ENCODE measurements around the gene GRM4. TPM values are rescaled to one million over a fixed set of nuclear protein-coding genes. Genes with fewer than 3 reads are reported as not detected.

Gene GRM4
- total RNA-seq, 1 experiment from 2014 or later, result not detected

DNA sequence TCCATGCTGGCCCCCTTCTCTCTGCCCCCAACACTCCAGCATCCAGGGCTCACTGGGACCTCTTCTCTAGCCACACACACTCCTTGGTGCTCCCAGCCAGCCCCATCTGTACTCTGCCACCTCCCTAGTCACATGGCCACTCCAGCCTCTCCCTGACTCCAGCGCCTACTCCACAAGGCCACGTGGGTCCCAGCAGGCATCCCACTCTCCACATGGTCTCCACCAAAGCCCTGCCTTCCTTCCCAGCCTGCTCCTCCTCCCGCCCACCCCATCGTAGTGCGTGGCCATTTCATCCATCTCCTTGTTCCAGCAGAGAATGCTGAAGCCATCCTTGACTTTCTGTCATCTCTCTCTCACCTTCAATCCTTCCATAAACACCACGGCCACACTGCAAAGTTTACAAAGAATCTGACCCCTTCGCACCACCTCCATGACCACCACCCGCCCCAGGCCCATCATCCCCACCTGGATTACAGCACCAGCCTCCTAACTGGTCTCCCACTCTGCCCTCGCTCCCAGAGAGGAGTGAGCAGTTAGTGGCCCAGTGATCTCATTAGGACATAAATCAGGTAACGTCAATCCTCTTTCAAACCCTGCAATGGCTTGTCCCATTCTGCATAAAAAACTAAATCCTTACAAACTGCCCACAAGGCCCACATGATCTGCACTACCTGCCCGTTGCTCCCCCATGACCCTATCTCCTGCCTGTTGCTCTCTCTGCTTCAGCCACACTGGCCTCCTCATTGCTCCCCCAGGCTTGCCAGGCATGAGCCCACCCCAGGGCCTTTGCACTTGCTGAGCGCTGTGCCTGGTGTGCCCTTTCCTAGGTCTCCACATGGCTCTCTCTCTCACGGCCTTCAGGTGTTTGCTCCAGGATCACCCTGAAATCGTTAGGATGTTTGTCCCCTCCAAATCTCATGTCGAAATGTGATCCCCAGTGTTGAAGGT is 96.2 kb downstream of the GRM4 start:
- no peaks in the 10 kb centered on the region for H3K9me3 Mint-ChIP-seq (ENCODE audit: unreplicated experiment)
- no TSS peak for BruUV-seq (replicated peaks)
- TF ChIP-seq, protein P1, sequence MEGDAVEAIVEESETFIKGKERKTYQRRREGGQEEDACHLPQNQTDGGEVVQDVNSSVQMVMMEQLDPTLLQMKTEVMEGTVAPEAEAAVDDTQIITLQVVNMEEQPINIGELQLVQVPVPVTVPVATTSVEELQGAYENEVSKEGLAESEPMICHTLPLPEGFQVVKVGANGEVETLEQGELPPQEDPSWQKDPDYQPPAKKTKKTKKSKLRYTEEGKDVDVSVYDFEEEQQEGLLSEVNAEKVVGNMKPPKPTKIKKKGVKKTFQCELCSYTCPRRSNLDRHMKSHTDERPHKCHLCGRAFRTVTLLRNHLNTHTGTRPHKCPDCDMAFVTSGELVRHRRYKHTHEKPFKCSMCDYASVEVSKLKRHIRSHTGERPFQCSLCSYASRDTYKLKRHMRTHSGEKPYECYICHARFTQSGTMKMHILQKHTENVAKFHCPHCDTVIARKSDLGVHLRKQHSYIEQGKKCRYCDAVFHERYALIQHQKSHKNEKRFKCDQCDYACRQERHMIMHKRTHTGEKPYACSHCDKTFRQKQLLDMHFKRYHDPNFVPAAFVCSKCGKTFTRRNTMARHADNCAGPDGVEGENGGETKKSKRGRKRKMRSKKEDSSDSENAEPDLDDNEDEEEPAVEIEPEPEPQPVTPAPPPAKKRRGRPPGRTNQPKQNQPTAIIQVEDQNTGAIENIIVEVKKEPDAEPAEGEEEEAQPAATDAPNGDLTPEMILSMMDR (IDR thresholded peaks at IDR 0.05; ENCODE audit: unreplicated experiment), result no peak
- no peak for DNase-seq (ENCODE audit: unreplicated experiment)
- H3K36me3 Mint-ChIP-seq (ENCODE audit: insufficient read depth, unreplicated experiment), result no peaks in the 10 kb centered on the region
- CTCF ChIA-PET, result no interaction called here
- intact Hi-C loops (cut with micrococcal nuclease), result no loop called here
- H3K27ac Mint-ChIP-seq (ENCODE audit: low read depth, unreplicated experiment), result no peak overlapping the region
- no peak overlapping the region for H3K4me3 Mint-ChIP-seq (ENCODE audit: unreplicated experiment)
- POLR2A ChIA-PET, result no interaction called here
- H3K4me1 Mint-ChIP-seq (ENCODE audit: insufficient read depth, unreplicated experiment), result no peaks in the 10 kb centered on the region
- H3K27me3 Mint-ChIP-seq (ENCODE audit: insufficient read depth, unreplicated experiment), result peaks cover 48% of the 10 kb centered on the region

DNA sequence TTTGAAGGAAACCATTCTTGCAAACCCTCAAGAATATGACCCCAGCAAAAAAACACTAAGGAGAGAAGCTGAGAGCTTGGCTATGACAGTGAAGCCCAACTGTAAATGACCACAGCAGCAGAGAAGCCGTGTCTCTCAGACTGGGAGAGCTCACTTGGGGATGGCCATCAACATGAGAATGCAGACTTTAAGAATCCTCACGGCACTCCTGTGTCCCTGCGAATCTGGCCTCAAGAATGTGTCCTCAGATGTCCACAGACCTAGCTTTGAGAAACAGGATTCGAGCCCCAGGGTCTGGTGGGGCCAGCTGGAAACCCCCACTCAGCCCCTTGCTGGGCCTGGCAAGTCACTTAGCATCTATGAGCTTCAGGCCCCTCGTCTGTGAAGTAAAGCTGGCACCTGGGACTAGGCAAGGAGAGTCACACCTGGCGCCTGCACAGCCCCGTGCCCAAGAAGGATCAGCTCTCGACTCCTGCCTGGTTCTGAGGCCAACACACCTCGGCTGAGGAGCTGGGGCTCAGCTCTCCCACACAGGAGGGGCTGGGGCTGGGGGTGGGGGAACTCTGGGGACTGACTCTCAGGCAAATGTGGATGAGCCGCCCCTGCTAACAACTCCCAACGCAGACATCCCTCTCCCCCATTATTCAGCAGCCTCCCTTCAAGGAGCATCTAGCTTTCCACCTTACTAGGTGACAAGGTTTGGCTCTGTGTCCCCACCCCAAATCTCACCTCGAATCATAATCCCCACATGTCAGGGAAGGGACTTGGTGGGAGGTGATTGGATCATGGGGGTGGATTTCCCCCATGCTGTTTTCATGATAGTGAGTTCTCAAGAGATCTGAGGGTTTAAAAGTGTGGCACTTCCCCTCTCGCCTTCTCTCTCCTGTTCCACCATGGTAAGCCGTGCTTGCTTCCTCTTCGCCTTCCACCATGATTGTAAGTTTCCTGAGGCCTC is 97.7 kb downstream of the GRM4 start:
- H3K4me1 Mint-ChIP-seq (ENCODE audit: insufficient read depth, unreplicated experiment), result no peaks in the 10 kb centered on the region
- no peaks in the 10 kb centered on the region for H3K9me3 Mint-ChIP-seq (ENCODE audit: unreplicated experiment)
- DNase-seq (ENCODE audit: unreplicated experiment), result no peak
- no peak overlapping the region for H3K27ac Mint-ChIP-seq (ENCODE audit: low read depth, unreplicated experiment)
- CTCF ChIA-PET, result interaction anchor here (1.2 to 1.3 kb wide), 2 partner anchors 261 to 287 kb away, joined by 3 to 4 read pairs; no protein-coding TSS in a partner anchor
- peaks cover 48% of the 10 kb centered on the region for H3K27me3 Mint-ChIP-seq (ENCODE audit: insufficient read depth, unreplicated experiment)
- H3K36me3 Mint-ChIP-seq (ENCODE audit: insufficient read depth, unreplicated experiment), result no peaks in the 10 kb centered on the region
- TF ChIP-seq, protein P1 (IDR thresholded peaks at IDR 0.05; ENCODE audit: unreplicated experiment), result no peak
- no TSS peak for BruUV-seq (replicated peaks)
- intact Hi-C loops (cut with micrococcal nuclease), result no loop called here
- POLR2A ChIA-PET, result no interaction called here
- no peak overlapping the region for H3K4me3 Mint-ChIP-seq (ENCODE audit: unreplicated experiment)

DNA sequence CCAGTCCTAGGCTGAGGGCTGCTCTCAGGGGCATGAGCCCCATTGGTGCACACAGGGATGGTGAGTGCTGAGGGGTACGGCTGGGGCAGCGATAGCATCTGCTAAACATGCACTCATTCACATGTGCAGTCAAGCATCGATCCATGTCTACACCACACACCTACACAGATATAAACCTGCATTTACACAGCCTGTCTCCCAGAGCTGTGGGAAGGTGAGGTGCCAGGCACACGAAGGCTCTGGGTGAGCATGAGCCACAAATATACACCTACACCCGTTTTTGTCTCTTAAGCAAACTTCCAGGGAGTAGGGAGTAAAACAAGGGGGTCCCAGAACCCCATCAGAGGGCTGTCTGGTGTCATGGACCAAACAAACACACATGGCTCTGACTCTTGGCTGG is 99.3 kb downstream of the GRM4 start:
- BruUV-seq (replicated peaks), result no TSS peak
- H3K27me3 Mint-ChIP-seq (ENCODE audit: insufficient read depth, unreplicated experiment), result peaks cover 34% of the 10 kb centered on the region
- DNase-seq (ENCODE audit: unreplicated experiment), result no peak
- H3K36me3 Mint-ChIP-seq (ENCODE audit: insufficient read depth, unreplicated experiment), result no peaks in the 10 kb centered on the region
- H3K4me1 Mint-ChIP-seq (ENCODE audit: insufficient read depth, unreplicated experiment), result no peaks in the 10 kb centered on the region
- no peak overlapping the region for H3K4me3 Mint-ChIP-seq (ENCODE audit: unreplicated experiment)
- TF ChIP-seq, protein P1 (IDR thresholded peaks at IDR 0.05; ENCODE audit: unreplicated experiment), result no peak
- CTCF ChIA-PET, result interaction anchor here (0.6 to 1.1 kb wide), 2 partner anchors 8 to 422 kb away, joined by 3 to 5 read pairs; no protein-coding TSS in a partner anchor
- H3K27ac Mint-ChIP-seq (ENCODE audit: low read depth, unreplicated experiment), result no peak overlapping the region
- no peaks in the 10 kb centered on the region for H3K9me3 Mint-ChIP-seq (ENCODE audit: unreplicated experiment)
- POLR2A ChIA-PET, result no interaction called here
- intact Hi-C loops (cut with micrococcal nuclease), result no loop called here

DNA sequence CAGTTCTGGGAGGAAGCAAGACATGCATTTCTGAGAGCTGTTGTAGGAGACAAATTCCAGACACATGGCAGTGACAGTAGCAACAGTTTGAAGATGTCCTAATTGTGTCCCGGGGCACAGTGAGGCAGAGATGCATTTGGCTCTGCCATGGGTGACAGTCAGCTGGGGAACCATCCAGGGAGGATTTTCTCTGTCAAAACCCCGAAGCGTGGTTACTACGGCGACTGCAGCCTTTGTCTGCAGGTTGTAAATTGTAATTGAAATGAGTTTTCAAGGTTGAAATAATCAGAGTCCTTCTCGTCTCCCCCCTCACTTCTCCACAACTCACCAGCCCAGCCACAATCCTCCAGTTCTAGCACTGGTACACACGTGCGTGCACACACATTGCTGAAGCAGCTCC is 100.1 kb downstream of the GRM4 start:
- Mint-ChIP-seq H3K4me1 (ENCODE audit: insufficient read depth, unreplicated experiment) (no peaks in the 10 kb centered on the region), H3K27me3 (ENCODE audit: insufficient read depth, unreplicated experiment) (peaks cover 34% of the 10 kb centered on the region), H3K36me3 (ENCODE audit: insufficient read depth, unreplicated experiment) (no peaks in the 10 kb centered on the region), H3K4me3 (ENCODE audit: unreplicated experiment) (no peak overlapping the region), H3K27ac (ENCODE audit: low read depth, unreplicated experiment) (no peak overlapping the region), H3K9me3 (ENCODE audit: unreplicated experiment) (no peaks in the 10 kb centered on the region)
- no TSS peak for BruUV-seq (replicated peaks)
- CTCF ChIA-PET, result interaction anchor here (0.6 to 1.1 kb wide), 2 partner anchors 9 to 10 kb away, joined by 4 to 5 read pairs; no protein-coding TSS in a partner anchor
- intact Hi-C loops (cut with micrococcal nuclease), result no loop called here
- TF ChIP-seq, protein P1 (IDR thresholded peaks at IDR 0.05; ENCODE audit: unreplicated experiment), result no peak
- no peak for DNase-seq (ENCODE audit: unreplicated experiment)
- POLR2A ChIA-PET, result interaction anchor here (0.6 to 1.1 kb wide), 3 partner anchors 15 to 1195 kb away, joined by 4 to 6 read pairs (median 4); no protein-coding TSS in a partner anchor

All from MCF 10A (cell line).